GM19395 (cell line): ENCODE data around the gene TOP3B.
"Not testable (repeated sequence)": the region's sequence is repeated elsewhere in the genome, so short reads cannot be mapped to it uniquely, and the experiment has no call there.

ENCODE experiments used
- ATAC-seq: cut with Tn5 transposase; IDR thresholded peaks from one replicate; pipeline ENCODE4 v1.9.1; 2021; ENCODE audit warnings: mild to moderate bottlenecking, moderate library complexity; ENCODE audit not compliant: unreplicated experiment

TOP3B gene

DNA sequence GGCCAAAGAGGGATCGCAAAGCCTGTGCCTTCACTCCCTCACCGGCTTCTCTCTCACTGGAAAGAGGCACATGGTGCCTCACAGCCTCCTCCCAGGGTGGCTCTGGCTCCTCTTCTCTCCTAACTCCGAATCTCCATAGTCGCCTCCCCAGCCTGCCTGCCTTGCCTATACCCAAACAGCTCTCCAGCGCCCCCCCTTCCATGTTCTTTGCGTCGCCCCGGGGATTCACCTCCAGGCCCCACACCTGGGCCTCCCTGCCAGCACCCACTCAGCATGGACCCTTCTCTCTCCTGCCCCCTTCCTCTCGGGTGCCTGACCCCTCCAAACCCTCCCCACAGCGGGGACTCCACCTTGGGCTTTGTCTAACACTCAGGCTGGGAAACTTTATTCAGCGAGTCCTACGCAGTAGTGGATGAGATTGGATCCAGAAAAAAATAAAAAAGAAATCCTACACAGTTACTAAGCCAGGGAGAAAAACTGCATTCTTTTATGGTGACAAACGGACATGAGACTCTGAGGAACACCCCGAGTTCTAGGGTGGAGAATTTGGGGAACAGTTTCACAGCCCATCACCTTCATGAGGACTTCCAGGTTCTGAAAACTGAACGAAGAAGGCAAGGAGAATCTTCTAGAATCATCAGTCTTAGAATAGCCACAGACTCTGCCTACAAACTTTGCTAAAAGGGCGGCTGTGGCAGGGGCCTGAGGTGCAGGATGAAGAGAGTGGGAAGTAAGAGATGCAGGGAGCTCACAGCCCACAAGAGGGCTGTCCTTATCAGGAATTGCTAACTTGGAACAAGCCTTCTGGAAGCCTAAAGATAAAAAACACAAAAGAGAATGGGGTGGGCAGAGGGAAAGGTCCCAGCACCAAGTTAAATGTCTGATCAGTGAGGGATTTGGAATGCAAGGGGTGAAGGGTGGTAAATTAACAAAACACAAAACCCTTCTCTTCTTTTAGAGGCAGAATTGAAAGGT, 35.3 kb downstream of the TOP3B start:
- ATAC-seq, result no peak

DNA sequence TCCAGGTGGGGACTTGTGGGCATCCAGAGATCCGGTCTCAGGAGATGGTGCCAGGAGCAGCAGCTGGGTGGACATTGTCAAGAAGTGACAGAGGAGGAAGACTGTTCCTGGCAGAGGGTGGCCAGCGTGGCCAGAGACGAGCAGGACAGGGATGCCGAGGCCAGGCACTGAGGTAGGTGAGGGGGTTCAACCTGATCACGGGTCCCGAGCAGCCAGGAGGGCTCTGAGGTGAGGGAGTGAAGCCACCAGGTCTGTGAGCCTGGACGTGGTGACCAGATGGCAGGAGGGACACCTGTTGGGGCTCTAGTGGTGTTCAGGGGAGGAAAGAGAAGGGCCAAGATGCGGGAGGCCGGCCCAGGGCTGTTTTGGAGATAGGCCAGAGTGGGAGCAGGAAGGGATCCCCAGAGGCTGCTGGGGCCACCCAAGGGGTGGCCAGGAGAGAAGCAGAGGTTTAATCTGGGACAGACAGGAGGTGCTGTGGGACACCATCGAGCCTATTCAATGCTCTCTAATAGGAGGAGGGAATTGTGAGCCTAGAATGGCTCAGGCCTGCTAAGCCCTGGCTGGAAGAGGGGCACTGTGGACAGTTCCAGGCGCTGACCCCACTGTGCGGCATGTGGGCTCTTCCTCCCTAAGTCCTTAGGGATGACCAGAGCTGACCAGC, 36.2 kb downstream of the TOP3B start:
- no peak for ATAC-seq

DNA sequence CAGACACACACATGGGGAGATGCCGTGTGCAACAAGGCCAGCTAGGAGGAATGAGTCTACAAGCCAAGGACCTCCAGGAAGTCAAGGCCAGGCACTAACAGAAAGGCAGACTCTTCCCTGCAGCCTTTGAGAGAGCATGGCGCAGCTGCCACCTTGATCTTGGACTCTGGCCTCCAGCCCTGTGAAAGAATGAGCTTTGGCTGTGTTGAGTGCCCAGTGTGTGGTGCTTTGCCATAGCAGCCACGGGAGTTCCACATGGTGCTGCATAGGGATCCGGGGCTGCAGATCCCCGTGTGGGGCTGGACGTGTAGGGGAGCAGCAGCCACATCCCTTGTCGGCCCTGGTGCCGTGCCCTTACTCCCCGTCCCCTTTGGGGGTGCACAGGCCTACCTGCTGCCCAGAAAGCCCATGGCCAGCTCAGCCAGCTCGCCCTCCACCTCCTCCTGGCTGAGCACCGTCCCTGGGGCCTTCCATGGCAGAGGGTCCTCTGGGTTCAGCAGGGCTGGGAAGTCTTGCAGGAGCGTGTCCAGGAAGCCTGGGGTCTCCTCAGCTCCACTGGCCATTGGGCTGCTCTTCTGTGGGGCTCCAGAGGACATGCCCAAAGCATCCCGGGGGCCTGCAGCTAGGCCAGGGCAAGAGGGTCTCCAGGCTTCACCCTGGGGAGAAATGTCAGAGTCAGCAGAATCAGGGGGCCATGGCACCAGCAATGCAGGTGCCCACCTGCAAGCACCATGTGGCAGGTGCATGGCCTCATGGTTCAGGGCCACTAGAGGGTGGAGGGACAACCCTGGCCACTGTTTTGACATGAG, 36.9 kb downstream of the TOP3B start:
- no peak for ATAC-seq

DNA sequence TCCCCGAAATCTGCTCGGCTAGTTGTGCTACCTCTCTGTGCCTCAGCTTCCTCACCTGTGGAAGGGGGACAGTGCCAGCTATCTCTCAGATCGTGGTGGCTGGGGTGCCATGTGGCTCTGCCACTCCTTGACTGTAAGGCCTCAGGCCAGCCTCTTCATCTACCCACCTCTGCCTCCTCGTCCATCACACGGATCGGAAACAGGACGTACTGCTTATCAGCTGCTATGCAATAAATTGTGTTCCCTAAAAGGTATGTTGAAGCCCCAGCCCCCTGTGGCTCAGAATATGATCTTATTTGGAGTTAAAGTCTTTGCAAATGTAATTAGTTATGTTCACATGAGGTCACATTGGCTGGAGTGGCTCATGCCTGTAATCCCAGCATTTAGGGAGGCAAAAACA, 37.7 kb downstream of the TOP3B start:
- no peak for ATAC-seq

GRCh38 chr22:21943571-21944448, 38.8 kb downstream of the TOP3B start:
- ATAC-seq, result no peak

GRCh38 chr22:21942407-21943343, 39.9 kb downstream of the TOP3B start:
- ATAC-seq, result no peak

DNA sequence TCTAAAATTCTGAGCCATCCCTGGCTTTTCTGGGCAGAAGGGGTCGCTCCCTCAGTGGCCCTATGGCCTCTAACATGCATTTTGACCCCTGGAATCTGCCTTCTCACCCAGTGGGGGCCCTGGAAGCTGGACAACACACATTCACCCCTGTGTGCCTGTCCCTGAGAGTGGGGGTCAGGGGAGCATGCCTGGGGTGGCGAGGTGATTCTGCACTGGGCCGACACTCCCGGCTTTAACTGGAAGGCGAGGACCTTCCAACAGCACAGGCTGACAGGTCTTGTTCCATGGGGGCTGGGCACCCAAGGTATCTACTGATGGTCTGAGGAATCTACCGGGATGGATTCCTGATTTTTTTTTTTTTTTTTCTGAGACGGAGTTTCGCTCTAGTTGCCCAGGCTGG, 40.7 kb downstream of the TOP3B start:
- ATAC-seq, result no peak

GRCh38 chr22:21940521-21940920, 42.1 kb downstream of the TOP3B start:
- no peak for ATAC-seq

DNA sequence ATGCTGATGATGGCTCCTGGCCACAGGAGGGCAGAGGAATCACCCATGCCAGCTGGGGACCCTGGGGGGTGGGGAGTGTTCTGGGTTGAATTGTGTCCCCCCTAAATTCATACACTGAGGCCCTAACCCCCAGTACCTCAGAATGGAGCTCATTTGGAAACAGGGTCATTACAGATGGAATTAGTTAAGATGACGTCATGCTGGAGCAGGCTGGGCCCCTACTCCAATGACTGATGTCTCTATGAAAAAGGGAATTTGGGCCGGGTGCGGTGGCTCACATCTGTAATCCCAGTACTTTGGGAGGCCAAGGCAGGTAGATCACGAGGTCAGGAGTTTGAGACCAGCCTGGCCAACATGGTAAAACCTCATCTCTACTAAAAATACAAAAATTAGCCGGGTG, 42.7 kb downstream of the TOP3B start:
- not testable (repeated sequence) for ATAC-seq

GRCh38 chr22:21939461-21939913, 43.1 kb downstream of the TOP3B start:
- ATAC-seq, result no peak

GRCh38 chr22:21938906-21939305, 43.7 kb downstream of the TOP3B start:
- no peak for ATAC-seq

- peak; percentile 91 for ATAC-seq
Measured at GRCh38 chr22:21938071-21938822, 44.3 kb downstream of the TOP3B start.

- peak; percentile 17 for ATAC-seq
Measured at GRCh38 chr22:21937821-21938070, 44.8 kb downstream of the TOP3B start.

- ATAC-seq, result no peak
Measured at GRCh38 chr22:21937041-21937820, 45.4 kb downstream of the TOP3B start.

DNA sequence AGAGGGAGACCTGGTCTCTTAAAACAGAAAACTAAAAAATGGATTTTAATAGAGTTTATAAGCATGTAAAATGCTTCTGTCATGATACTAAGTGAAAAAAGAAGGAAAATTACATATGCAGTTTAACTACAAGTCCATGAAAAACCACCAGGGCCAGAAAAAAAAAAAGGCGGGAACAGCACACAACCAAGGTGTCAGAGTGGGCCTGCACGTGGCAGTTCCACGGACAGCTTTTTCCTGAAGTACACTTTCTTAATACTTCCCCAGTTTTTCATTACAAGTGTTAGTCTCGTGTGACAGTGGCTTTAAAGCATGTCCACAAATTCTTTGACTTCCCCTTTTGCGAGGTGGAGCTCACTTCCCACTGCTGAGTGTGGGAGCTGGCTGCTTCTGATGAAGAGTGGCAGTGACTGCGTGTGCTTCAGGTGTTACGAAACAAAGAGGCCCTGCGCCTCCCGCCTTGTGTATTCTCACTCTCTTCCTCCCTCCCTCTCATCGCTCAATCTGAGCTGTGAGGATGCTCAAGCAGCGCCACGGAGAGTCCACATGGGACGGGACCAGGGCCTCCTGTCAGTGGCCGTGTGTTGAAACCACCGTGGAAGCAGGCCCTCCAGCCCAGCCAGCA, 46.3 kb downstream of the TOP3B start:
- no peak for ATAC-seq

DNA sequence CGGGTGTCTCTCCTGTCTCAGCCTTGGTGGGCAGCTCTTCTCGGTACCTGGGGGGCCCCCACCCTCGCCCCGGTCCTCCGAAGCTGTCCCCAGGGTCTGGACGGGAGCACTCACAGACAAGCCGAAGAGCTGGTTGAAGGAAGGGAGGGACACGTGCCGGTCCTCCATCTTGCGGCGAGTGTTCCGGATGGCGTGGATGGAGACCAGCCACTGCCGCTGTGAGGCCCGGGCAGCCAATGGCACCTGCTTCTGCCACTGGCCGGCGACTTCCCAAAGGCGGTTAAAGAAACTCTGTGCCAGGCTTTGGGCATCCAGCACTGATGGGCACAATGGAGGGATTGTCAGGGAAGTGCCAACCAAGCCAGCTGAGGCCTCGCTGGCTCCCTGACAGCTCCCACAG, 48.7 kb downstream of the TOP3B start:
- ATAC-seq, result no peak

- ATAC-seq, result no peak
Measured at GRCh38 chr22:21933413-21933812, 49.2 kb downstream of the TOP3B start.

DNA sequence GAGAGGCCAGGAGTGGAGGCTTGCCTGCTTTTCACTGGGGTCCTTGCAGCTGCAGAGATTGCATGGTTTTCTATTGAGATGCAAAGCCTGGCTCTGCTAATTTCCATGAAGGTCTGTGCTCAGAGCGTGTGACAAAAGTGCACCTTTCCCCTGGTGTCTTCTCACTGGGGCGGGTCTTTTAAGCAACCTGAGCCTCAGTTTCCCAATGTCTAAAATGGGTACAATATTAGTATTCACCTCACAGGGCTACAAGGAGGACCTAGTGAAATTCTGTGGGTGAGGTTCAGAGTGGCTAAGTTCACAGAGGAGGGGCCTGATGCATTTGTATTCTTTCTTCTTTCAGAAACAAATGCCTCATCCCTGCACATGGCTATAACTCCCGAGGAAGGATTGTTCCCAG, 50.2 kb downstream of the TOP3B start:
- ATAC-seq, result no peak
